ENCODE data around the gene SAE1.
"Not testable (repeated sequence)": the region's sequence is repeated elsewhere in the genome, so short reads cannot be mapped to it uniquely, and the experiment has no call there.

SAE1 gene

GRCh38 chr19:47243364-47243775, 112.7 kb downstream of the SAE1 start:
- POLR2A ChIA-PET: interaction anchor here (0.6 to 2.5 kb wide), 8 partner anchors 10 to 130 kb away, joined by 3 to 37 read pairs (median 8); partner anchors contain the start of gene ZC3H4
- CTCF ChIA-PET: interaction anchor here (0.6 to 4.7 kb wide), 5 partner anchors 10 to 93 kb away, joined by 3 to 108 read pairs (median 7); partner anchors contain the start of gene CCDC9
- DNase-seq (ENCODE audit: extremely low spot score): no peak
- TF ChIP-seq ZNF384 (IDR thresholded peaks at IDR 0.05): no peak
- no peak for TF ChIP-seq SUZ12 (IDR thresholded peaks at IDR 0.05)
- no peak for TF ChIP-seq FOXK2 (IDR thresholded peaks at IDR 0.05)
- TF ChIP-seq ARNT (IDR thresholded peaks at IDR 0.05): no peak
- no peak for TF ChIP-seq ELF4 (IDR thresholded peaks at IDR 0.05)
- no peak for TF ChIP-seq BHLHE40 (IDR thresholded peaks at IDR 0.05; ENCODE audit: borderline replicate concordance)
- no peak for TF ChIP-seq SP1 (IDR thresholded peaks at IDR 0.05)
- TF ChIP-seq L3MBTL2 (conservative IDR thresholded peaks at IDR 0.05): no peak
- TF ChIP-seq FOXA1 (IDR thresholded peaks at IDR 0.05): no peak

- CTCF ChIA-PET: interaction anchor here (0.5 to 4.7 kb wide), 23 partner anchors 10 to 370 kb away, joined by 3 to 108 read pairs (median 4); partner anchors contain the start of genes CCDC9 and INAFM1
- TF ChIP-seq PKNOX1 (IDR thresholded peaks at IDR 0.05) (no peak), L3MBTL2 (conservative IDR thresholded peaks at IDR 0.05) (peak; percentile 89), BHLHE40 (IDR thresholded peaks at IDR 0.05; ENCODE audit: borderline replicate concordance) (no peak)
- POLR2A ChIA-PET: interaction anchor here (0.8 to 3.6 kb wide), 13 partner anchors 10 to 131 kb away, joined by 3 to 42 read pairs (median 8); partner anchors contain the start of genes CCDC9 and ZC3H4
- peak; percentile 88 for DNase-seq (ENCODE audit: extremely low spot score)
Measured at GRCh38 chr19:47243776-47244547, 113.3 kb downstream of the SAE1 start.

- CTCF ChIA-PET: interaction anchor here (0.6 to 4.7 kb wide), 4 partner anchors 8 to 843 kb away, joined by 3 to 108 read pairs (median 3); no protein-coding TSS in a partner anchor
- no peak for TF ChIP-seq FOXA1 (IDR thresholded peaks at IDR 0.05)
- TF ChIP-seq TARDBP (IDR thresholded peaks at IDR 0.05): no peak
- TF ChIP-seq L3MBTL2 (conservative IDR thresholded peaks at IDR 0.05): no peak
- TF ChIP-seq NFRKB (IDR thresholded peaks at IDR 0.05): no peak
- TF ChIP-seq FOXM1 (IDR thresholded peaks at IDR 0.05; ENCODE audit: borderline replicate concordance): no peak
- TF ChIP-seq BHLHE40 (IDR thresholded peaks at IDR 0.05; ENCODE audit: borderline replicate concordance): no peak
- no peak for TF ChIP-seq ARNT (IDR thresholded peaks at IDR 0.05)
- no peak for TF ChIP-seq ELF4 (IDR thresholded peaks at IDR 0.05)
- no peak for TF ChIP-seq LEF1 (IDR thresholded peaks at IDR 0.05; ENCODE audit: borderline replicate concordance)
- no peak for TF ChIP-seq ZNF384 (IDR thresholded peaks at IDR 0.05)
- DNase-seq (ENCODE audit: extremely low spot score): peak; percentile 65
- POLR2A ChIA-PET: interaction anchor here (1.9 to 3.6 kb wide), 2 partner anchors 9 to 21 kb away, joined by 9 to 42 read pairs; partner anchors contain the start of gene CCDC9
Measured at GRCh38 chr19:47247308-47247990, 116.8 kb downstream of the SAE1 start.

GRCh38 chr19:47253016-47253415, 122.4 kb downstream of the SAE1 start:
- not testable (repeated sequence) for DNase-seq (ENCODE audit: extremely low spot score)
- ChIA-PET POLR2A (interaction anchor here (1.1 to 1.7 kb wide), 3 partner anchors 9 to 26 kb away, joined by 3 to 8 read pairs (median 7); no protein-coding TSS in a partner anchor), CTCF (interaction anchor here (1.6 to 3.1 kb wide), 2 partner anchors 9 to 42 kb away, joined by 8 to 16 read pairs; no protein-coding TSS in a partner anchor)

- CTCF ChIA-PET: interaction anchor here (1.6 to 3.1 kb wide), 2 partner anchors 9 to 43 kb away, joined by 8 to 16 read pairs; no protein-coding TSS in a partner anchor
- no peak for DNase-seq (ENCODE audit: extremely low spot score)
Measured at GRCh38 chr19:47253467-47253881, 122.8 kb downstream of the SAE1 start.

GRCh38 chr19:47253970-47254369, 123.3 kb downstream of the SAE1 start:
- DNase-seq (ENCODE audit: extremely low spot score): no peak
- TF ChIP-seq FOXM1 (IDR thresholded peaks at IDR 0.05; ENCODE audit: borderline replicate concordance): no peak
- TF ChIP-seq HDGF (IDR thresholded peaks at IDR 0.05; ENCODE audit: borderline replicate concordance): no peak
- TF ChIP-seq L3MBTL2 (conservative IDR thresholded peaks at IDR 0.05): no peak
- TF ChIP-seq NFRKB (IDR thresholded peaks at IDR 0.05): no peak
- no peak for TF ChIP-seq FOXA1 (IDR thresholded peaks at IDR 0.05)
- no peak for TF ChIP-seq TARDBP (IDR thresholded peaks at IDR 0.05)
- no peak for TF ChIP-seq PKNOX1 (IDR thresholded peaks at IDR 0.05)
- TF ChIP-seq ZNF384 (IDR thresholded peaks at IDR 0.05): no peak
- TF ChIP-seq CTBP1 (IDR thresholded peaks at IDR 0.05; ENCODE audit: borderline replicate concordance): no peak
- no peak for TF ChIP-seq SP1 (IDR thresholded peaks at IDR 0.05)
- no peak for TF ChIP-seq ARNT (IDR thresholded peaks at IDR 0.05)
- ChIA-PET POLR2A (interaction anchor here (0.7 to 1.7 kb wide), 4 partner anchors 10 to 141 kb away, joined by 3 to 8 read pairs (median 5); partner anchors contain the start of gene ZC3H4), CTCF (interaction anchor here (1.6 to 3.1 kb wide), 2 partner anchors 10 to 43 kb away, joined by 8 to 16 read pairs; no protein-coding TSS in a partner anchor)

More at GRCh38 chr19:47253467-47253881, 122.8 kb downstream of the SAE1 start:
- no peak for TF ChIP-seq CTBP1 (IDR thresholded peaks at IDR 0.05; ENCODE audit: borderline replicate concordance)
- peak; percentile 90 for TF ChIP-seq PKNOX1 (IDR thresholded peaks at IDR 0.05)
- no peak for TF ChIP-seq ZNF384 (IDR thresholded peaks at IDR 0.05)
- POLR2A ChIA-PET: interaction anchor here (0.7 to 1.7 kb wide), 4 partner anchors 9 to 140 kb away, joined by 3 to 8 read pairs (median 5); partner anchors contain the start of gene ZC3H4
